ENCODE results near the gene TMEM38A.

TMEM38A gene

GRCh38 chr19:16654627-16655026 lies 6.3 kb upstream of the TMEM38A start:
- DNase-seq (ENCODE audit: extremely low spot score) = no peak
- CTCF ChIA-PET = no interaction called here
- POLR2A ChIA-PET = no interaction called here
- no peak for TF ChIP-seq CTCF (IDR thresholded peaks at IDR 0.05; ENCODE audit: control extremely low read depth, extremely low read depth, low read depth, missing control alignments)

GRCh38 chr19:16655727-16656126 lies 5.2 kb upstream of the TMEM38A start:
- POLR2A ChIA-PET = no interaction called here
- DNase-seq (ENCODE audit: extremely low spot score) = no peak
- TF ChIP-seq CTCF (IDR thresholded peaks at IDR 0.05; ENCODE audit: control extremely low read depth, extremely low read depth, low read depth, missing control alignments) = no peak

DNA sequence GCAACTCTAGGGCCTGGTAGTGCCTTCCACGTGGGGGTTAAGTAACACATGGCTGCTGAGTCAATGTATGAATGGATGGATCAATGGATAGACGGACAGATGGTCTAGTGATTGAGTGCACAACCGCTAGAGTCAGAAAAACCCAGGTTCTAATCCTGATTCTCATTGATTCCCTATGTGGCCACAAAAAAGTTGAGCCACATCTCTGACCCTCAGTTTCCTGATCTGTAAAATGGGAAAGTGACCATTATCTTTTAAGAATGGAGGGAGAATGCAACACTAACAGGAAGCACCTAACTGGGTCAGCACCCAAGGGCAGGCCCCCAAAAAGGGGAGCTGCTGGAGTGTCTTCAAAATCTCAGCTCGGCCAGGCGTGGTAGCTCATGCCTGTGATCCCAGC lies 3.6 kb upstream of the TMEM38A start:
- POLR2A ChIA-PET = interaction anchor here (1.1 kb wide), 1 partner anchor 14 kb away, joined by 3 read pairs; no protein-coding TSS in a partner anchor
- no peak for TF ChIP-seq CTCF (IDR thresholded peaks at IDR 0.05; ENCODE audit: control extremely low read depth, extremely low read depth, low read depth, missing control alignments)
- CTCF ChIA-PET = interaction anchor here (1.4 kb wide), 1 partner anchor 19 kb away, joined by 4 read pairs; no protein-coding TSS in a partner anchor
- no peak for DNase-seq (ENCODE audit: extremely low spot score)

More at GRCh38 chr19:16655727-16656126, 5.2 kb upstream of the TMEM38A start:
- CTCF ChIA-PET = no interaction called here

- TF ChIP-seq CTCF (IDR thresholded peaks at IDR 0.05; ENCODE audit: control extremely low read depth, extremely low read depth, low read depth, missing control alignments) = no peak
- ChIA-PET POLR2A (interaction anchor here (0.6 to 2.3 kb wide), 3 partner anchors 31 to 669 kb away, joined by 5 to 14 read pairs (median 6); partner anchors contain the start of gene MED26), CTCF (interaction anchor here (1.5 kb wide), 2 partner anchors 26 to 575 kb away, joined by 3 to 4 read pairs; no protein-coding TSS in a partner anchor)
Observed at GRCh38 chr19:16659464-16659831, 1.5 kb upstream of the TMEM38A start.

DNA sequence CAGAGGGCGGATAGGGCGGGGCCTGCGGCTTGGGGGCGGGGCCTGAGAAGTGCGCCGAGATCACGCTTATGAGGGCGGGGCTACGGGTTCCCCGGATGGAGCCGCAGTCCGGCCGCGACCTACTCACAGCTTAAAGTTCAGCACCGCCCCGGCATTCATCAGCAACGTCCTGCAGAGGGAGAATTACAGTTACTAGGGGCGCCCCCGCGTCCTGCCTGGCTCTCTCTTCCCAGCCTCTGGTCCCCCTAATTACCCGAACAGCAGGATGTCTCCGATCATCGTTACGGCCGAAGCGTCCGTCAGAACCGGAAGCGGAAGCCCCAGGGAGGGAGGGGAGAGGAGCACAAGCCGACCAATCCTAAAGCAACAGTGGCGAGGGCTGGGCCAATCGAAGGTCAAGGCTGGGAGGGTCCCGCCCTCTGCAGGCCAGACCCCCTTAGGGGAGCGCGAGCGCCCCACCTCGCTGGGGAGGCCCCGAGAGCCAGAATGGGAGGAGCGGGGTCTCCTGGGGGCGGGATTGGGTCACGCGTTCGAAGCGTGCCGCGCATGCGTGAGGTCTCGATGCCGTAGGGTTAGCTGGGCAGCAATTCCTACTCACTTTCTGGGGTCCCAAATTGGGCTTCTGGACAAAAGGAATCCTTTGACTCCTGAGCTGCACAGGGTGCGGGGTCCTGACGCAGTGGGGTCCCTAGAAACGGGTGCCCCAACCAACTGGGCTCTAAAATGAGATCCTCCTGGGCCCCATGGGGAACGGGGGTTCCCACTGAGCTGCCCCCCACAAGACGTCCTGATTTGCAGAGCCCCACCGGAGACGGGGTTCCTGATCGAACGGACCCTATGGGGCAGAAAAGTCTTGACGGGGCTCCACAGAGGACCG lies 869 bp upstream of the TMEM38A start, which contains the start of gene SMIM7:
Gene SMIM7, minus strand, starts transcription at position 313 of the 877 bp plus-strand sequence. Its CDS starts 34 bp downstream, at position 279.
- peak; percentile 99 for DNase-seq (ENCODE audit: extremely low spot score)
- POLR2A ChIA-PET = interaction anchor here (2.2 to 2.3 kb wide), 2 partner anchors 32 to 75 kb away, joined by 6 to 14 read pairs; partner anchors contain the start of gene MED26
- CTCF ChIA-PET = interaction anchor here (1.0 to 1.5 kb wide), 6 partner anchors 10 to 575 kb away, joined by 3 to 4 read pairs (median 4); no protein-coding TSS in a partner anchor
- TF ChIP-seq CTCF (IDR thresholded peaks at IDR 0.05; ENCODE audit: control extremely low read depth, extremely low read depth, low read depth, missing control alignments) = peak; percentile 40

More at GRCh38 chr19:16659464-16659831, 1.5 kb upstream of the TMEM38A start:
- DNase-seq (ENCODE audit: extremely low spot score) = no peak

- POLR2A ChIA-PET = interaction anchor here (2.3 kb wide), 1 partner anchor 33 kb away, joined by 14 read pairs; the partner anchor contains the start of gene MED26
Observed at GRCh38 chr19:16661480-16662034, 618 bp downstream of the TMEM38A start.

More at GRCh38 chr19:16661480-16662034, 618 bp downstream of the TMEM38A start:
- CTCF ChIA-PET = interaction anchor here (1.1 kb wide), 2 partner anchors 70 to 218 kb away, joined by 3 read pairs; no protein-coding TSS in a partner anchor
- TF ChIP-seq CTCF (IDR thresholded peaks at IDR 0.05; ENCODE audit: control extremely low read depth, extremely low read depth, low read depth, missing control alignments) = no peak
- peak; percentile 57 for DNase-seq (ENCODE audit: extremely low spot score)

All from GM10248 (cell line).